ENCODE results near the gene CHST14. TPM values are rescaled to one million over a fixed set of nuclear protein-coding genes. Genes with fewer than 3 reads are reported as not detected.

Gene CHST14
- 45.4 to 46.2 TPM (median 45.7 TPM) in 3 replicates for total RNA-seq
- long read RNA-seq, transcript CHST14-201 (1 exons, 3,574 nt), result major isoform, 19 of 19 reads
- long read RNA-seq, partial matches to known transcripts, result 0 of 19 reads
- long read RNA-seq, other reads (novel, unspliced or antisense), result 0 of 19 reads

GRCh38 chr15:40470423-40471104, at the start of gene CHST14:
Gene CHST14, plus strand, starts transcription at chr15:40470984. Its CDS starts 230 bp downstream, at chr15:40471214.
- peak; percentile 30 for TF ChIP-seq CTCF (IDR thresholded peaks at IDR 0.05)
- peak within 1 kb of the TSS; percentile 90 for H3K27ac Mint-ChIP-seq (ENCODE audit: unreplicated experiment)

GRCh38 chr15:40421246-40422157, 49.3 kb upstream of the CHST14 start:
- Mint-ChIP-seq H3K9me3 (ENCODE audit: low read depth) (no peaks in the 10 kb centered on the region), H3K27ac (ENCODE audit: unreplicated experiment) (no peak overlapping the region), H3K36me3 (ENCODE audit: low read depth) (peaks cover 8% of the 10 kb centered on the region), H3K27me3 (ENCODE audit: low read depth) (no peaks in the 10 kb centered on the region), H3K4me3 (ENCODE audit: unreplicated experiment) (no peak overlapping the region), H3K4me1 (ENCODE audit: low read depth) (peaks cover 13% of the 10 kb centered on the region)
- DNase-seq (ENCODE audit: low spot score), result no peak
- peak; percentile 89 for TF ChIP-seq CTCF (IDR thresholded peaks at IDR 0.05)

More at GRCh38 chr15:40470423-40471104, at the start of gene CHST14:
- Mint-ChIP-seq H3K4me1 (ENCODE audit: low read depth) (peaks cover 12% of the 10 kb centered on the region), H3K36me3 (ENCODE audit: low read depth) (peaks cover 7% of the 10 kb centered on the region), H3K4me3 (ENCODE audit: unreplicated experiment) (peak within 1 kb of the TSS; percentile 80), H3K27me3 (ENCODE audit: low read depth) (no peaks in the 10 kb centered on the region), H3K9me3 (ENCODE audit: low read depth) (no peaks in the 10 kb centered on the region)
- peak; percentile 59 for DNase-seq (ENCODE audit: low spot score)

GRCh38 chr15:40424483-40425115, 46.2 kb upstream of the CHST14 start:
- Mint-ChIP-seq H3K36me3 (ENCODE audit: low read depth) (no peaks in the 10 kb centered on the region), H3K9me3 (ENCODE audit: low read depth) (no peaks in the 10 kb centered on the region), H3K27me3 (ENCODE audit: low read depth) (peaks cover 11% of the 10 kb centered on the region), H3K4me3 (ENCODE audit: unreplicated experiment) (no peak overlapping the region), H3K27ac (ENCODE audit: unreplicated experiment) (no peak overlapping the region), H3K4me1 (ENCODE audit: low read depth) (peaks cover 13% of the 10 kb centered on the region)
- no peak for DNase-seq (ENCODE audit: low spot score)
- no peak for TF ChIP-seq CTCF (IDR thresholded peaks at IDR 0.05)

GRCh38 chr15:40425681-40426080, 45.1 kb upstream of the CHST14 start:
- no peak overlapping the region for H3K27ac Mint-ChIP-seq (ENCODE audit: unreplicated experiment)
- H3K4me3 Mint-ChIP-seq (ENCODE audit: unreplicated experiment), result no peak overlapping the region
- peaks cover 13% of the 10 kb centered on the region for H3K4me1 Mint-ChIP-seq (ENCODE audit: low read depth)
- no peak for DNase-seq (ENCODE audit: low spot score)
- no peaks in the 10 kb centered on the region for H3K36me3 Mint-ChIP-seq (ENCODE audit: low read depth)
- peaks cover 21% of the 10 kb centered on the region for H3K27me3 Mint-ChIP-seq (ENCODE audit: low read depth)
- no peak for TF ChIP-seq CTCF (IDR thresholded peaks at IDR 0.05)
- H3K9me3 Mint-ChIP-seq (ENCODE audit: low read depth), result no peaks in the 10 kb centered on the region

- Mint-ChIP-seq H3K9me3 (ENCODE audit: low read depth) (no peaks in the 10 kb centered on the region), H3K4me3 (ENCODE audit: unreplicated experiment) (no peak overlapping the region), H3K36me3 (ENCODE audit: low read depth) (no peaks in the 10 kb centered on the region), H3K27me3 (ENCODE audit: low read depth) (peaks cover 23% of the 10 kb centered on the region), H3K27ac (ENCODE audit: unreplicated experiment) (no peak overlapping the region), H3K4me1 (ENCODE audit: low read depth) (no peaks in the 10 kb centered on the region)
- no peak for DNase-seq (ENCODE audit: low spot score)
- no peak for TF ChIP-seq CTCF (IDR thresholded peaks at IDR 0.05)
Observed at GRCh38 chr15:40427188-40427587, 43.6 kb upstream of the CHST14 start.

Measured in chondrocyte (in vitro differentiated cells).